Measurements from ENCODE around the gene KLHL12. TPM values are rescaled to one million over a fixed set of nuclear protein-coding genes. Genes with fewer than 3 reads are reported as not detected.

Gene KLHL12
- total and polyA plus RNA-seq, 10 of the 15 experiments (the other 5 are each of a cell fraction or from before 2014, with no cell fraction given) = 16.0 to 53.8 (median 30.3) TPM

GRCh38 chr1:202941372-202941771 lies 14.3 kb upstream of the KLHL12 start:
- Histone ChIP-seq H3K4me2 (ENCODE audit: control insufficient read depth, insufficient read depth) (no peak overlapping the region), H4K20me1 (ENCODE audit: control insufficient read depth, insufficient read depth) (no peaks in the 10 kb centered on the region), H3K9ac (ENCODE audit: control insufficient read depth, insufficient read depth, low read length) (no peak overlapping the region), H3K79me2 (ENCODE audit: control insufficient read depth, insufficient read depth, low read length) (no peaks in the 10 kb centered on the region), H3K27me3 (replicated peaks in 1 of 2; ENCODE audit: control insufficient read depth in 2 of 2, insufficient read depth in 2 of 2, low read length in 1 of 2) (no peaks in the 10 kb centered on the region), H3K27ac (ENCODE audit: control insufficient read depth, insufficient read depth) (no peak overlapping the region), H3K9me3 (replicated peaks; ENCODE audit: control insufficient read depth, insufficient read depth, low read length) (no peaks in the 10 kb centered on the region), H3K4me3 (no peak overlapping the region), H2AFZ (ENCODE audit: control insufficient read depth, low read depth, low read length) (no peak overlapping the region), H3K36me3 (ENCODE audit: control insufficient read depth in 2 of 2, insufficient read depth in 2 of 2, low read length in 1 of 2) (peaks cover 12 to 31% of the 10 kb centered on the region in 2 experiments), H3K4me1 (ENCODE audit: control insufficient read depth, insufficient read depth, low read length) (no peaks in the 10 kb centered on the region)
- ChIA-PET SMC1A (ENCODE audit: uncharacterized antibody, unreplicated experiment) (interaction anchor here (1.3 kb wide), 1 partner anchor 10 kb away, joined by 4 read pairs; no protein-coding TSS in a partner anchor), RAD21 (ENCODE audit: unreplicated experiment) (no interaction called here), POLR2A (no interaction called here), CTCF (no interaction called here)
- TF ChIP-seq PRDM15 (CRISPR knock-in tag; IDR thresholded peaks at IDR 0.05) (no peak), STAT1 (conservative IDR thresholded peaks at IDR 0.05) (no peak), ZSCAN29 (IDR thresholded peaks at IDR 0.05) (no peak), POU2F2 (IDR thresholded peaks at IDR 0.05; ENCODE audit: borderline replicate concordance, low read depth, low read length) (no peak), HDGF (IDR thresholded peaks at IDR 0.05) (no peak), GATAD2B (conservative IDR thresholded peaks at IDR 0.05; ENCODE audit: low read depth) (no peak), BRCA1 (IDR thresholded peaks at IDR 0.05; ENCODE audit: low read depth, low read length) (no peak), RFX5 (IDR thresholded peaks at IDR 0.05; ENCODE audit: low read depth, low read length) (no peak), E2F4 (IDR thresholded peaks at IDR 0.05; ENCODE audit: low read depth, low read length) (no peak), MYB (IDR thresholded peaks at IDR 0.05; ENCODE audit: borderline replicate concordance, low read depth, low read length) (no peak), SREBF1 (IDR thresholded peaks at IDR 0.05; ENCODE audit: low read length) (no peak), DPF2 (IDR thresholded peaks at IDR 0.05) (no peak), ELK1 (IDR thresholded peaks at IDR 0.05; ENCODE audit: low read depth, low read length) (no peak), MAX (IDR thresholded peaks at IDR 0.05; ENCODE audit: low read depth, low read length) (no peak), POLR2AphosphoS2 (IDR thresholded peaks at IDR 0.05; ENCODE audit: low read depth, low read length) (no peak), FOXK2 (IDR thresholded peaks at IDR 0.05) (no peak), CHD1 (IDR thresholded peaks at IDR 0.05; ENCODE audit: low read depth, low read length) (no peak), USF1 (IDR thresholded peaks at IDR 0.05; ENCODE audit: borderline replicate concordance, extremely low read length, insufficient read depth, low read depth, low read length) (no peak), TBL1XR1 (IDR thresholded peaks at IDR 0.05; ENCODE audit: low read depth, low read length) (no peak)
- ATAC-seq (no peak), DNase-seq (ENCODE audit: low read depth, low spot score) (no peak), FAIRE-seq (no peak)
- BruUV-seq (replicated peaks) = no TSS peak
- intact Hi-C loops (cut with micrococcal nuclease; ENCODE audit: unreplicated experiment) (no loop called here), in situ Hi-C loops (cut with MboI) (no loop called here)
- WGBS (ENCODE audit: insufficient coverage, insufficient replicate concordance, low lambda C conversion rate, missing lambda C conversion rate) = 100% methylated on average over 4 of the region's 4 CpGs
